Measurements from ENCODE around the gene H2AZ2. TPM values are rescaled to one million over a fixed set of nuclear protein-coding genes. Genes with fewer than 3 reads are reported as not detected.
"Not testable (repeated sequence)": the region's sequence is repeated elsewhere in the genome, so short reads cannot be mapped to it uniquely, and the experiment has no call there.

Gene H2AZ2
- total RNA-seq, 1 donor from 2014 or later, result 134 TPM

DNA sequence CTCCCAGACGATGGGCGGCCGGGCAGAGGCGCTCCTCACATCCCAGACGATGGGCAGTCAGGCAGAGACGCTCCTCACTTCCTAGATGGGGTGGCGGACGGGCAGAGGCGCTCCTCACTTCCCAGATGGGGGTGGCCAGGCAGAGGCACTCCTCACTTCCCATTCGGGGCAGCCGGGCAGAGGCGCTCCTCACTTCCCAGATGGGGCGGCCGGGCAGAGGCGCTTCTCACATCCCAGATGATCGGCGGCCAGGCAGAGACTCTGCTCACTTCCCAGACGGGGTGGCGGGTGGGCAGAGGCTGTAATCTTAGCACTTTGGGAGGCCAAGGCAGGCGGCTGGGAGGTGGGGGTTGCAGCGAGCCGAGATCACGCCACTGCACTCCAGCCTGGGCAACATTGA, 24.0 kb upstream of the H2AZ2 start:
- not testable (repeated sequence) for DNase-seq (ENCODE audit: extremely low read depth, low read depth, low spot score)

DNA sequence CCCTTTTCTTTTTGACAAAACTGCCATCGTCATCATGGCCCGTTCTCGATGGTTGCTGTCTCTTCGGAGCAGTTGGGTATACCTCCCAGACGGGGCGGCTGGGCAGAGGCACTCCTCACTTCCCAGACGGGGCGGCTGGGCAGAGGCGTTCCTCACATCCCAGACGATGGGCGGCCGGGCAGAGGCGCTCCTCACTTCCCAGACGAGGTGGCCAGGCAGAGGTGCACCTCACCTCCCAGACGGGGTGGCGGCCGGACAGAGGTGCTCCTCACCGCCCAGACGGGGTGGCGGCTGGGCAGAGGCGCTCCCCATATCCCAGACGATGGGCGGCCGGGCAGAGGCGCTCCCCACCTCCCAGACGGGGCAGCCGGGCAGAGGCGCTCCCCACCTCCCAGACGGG, 22.9 kb upstream of the H2AZ2 start:
- DNase-seq (ENCODE audit: extremely low read depth, low read depth, low spot score), result not testable (repeated sequence)

DNA sequence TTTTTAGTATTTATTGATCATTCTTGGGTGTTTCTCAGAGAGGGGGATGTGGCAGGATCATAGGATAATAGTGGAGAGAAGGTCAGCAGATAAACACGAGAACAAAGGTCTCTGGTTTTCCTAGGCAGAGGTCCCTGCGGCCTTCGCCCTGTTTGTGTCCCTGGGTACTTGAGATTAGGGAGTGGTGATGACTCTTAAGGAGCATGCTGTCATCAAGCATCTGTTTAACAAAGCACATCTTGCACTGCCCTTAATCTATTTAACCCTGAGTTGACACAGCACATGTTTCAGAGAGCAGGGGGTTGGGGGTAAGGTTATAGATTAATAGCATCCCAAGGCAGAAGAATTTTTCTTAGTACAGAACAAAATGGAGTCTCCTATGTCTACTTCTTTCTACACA, 22.4 kb upstream of the H2AZ2 start:
- DNase-seq (ENCODE audit: extremely low read depth, low read depth, low spot score), result not testable (repeated sequence)

DNA sequence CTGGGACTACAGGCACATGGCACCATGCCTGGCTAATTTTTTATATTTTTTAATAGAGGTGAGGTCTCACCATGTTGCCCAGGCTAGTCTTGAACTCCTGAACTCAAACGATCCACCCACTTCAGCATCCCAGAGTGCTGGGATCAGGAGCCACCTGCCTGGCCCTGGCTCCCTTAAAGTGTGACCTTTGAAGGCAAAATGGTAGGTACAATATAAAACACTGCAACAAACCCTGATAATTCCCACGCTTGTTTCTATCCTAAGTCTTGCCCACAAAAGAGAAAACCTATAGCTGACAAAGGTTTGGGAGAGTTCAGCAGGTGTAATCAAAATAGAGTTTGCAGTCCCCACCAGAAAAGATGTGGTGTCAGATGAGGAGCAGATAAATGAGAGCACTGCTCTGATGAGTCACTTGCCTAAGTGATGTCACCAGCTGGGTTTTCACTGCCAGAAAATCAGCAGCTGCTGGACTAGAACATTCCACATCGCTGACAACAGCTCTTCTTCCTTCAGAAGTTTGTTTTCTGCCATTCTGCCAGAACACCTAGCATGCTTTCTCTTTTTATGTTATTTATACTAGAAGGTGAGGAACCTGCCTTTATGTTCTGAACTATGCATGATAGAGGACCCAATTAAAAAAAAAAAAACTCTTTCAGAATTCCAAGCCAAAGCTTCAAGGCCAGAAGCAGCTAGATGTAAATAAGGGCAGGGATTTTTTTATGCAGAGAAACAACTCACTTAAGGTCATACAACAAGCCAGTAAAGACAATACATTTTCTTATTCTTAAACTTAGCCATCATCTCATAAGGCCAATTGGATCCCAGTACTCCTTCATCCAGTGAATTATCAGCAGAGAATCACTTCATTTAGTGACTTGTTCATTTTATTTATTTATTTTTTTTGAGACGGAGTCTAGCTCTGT, 19.4 kb upstream of the H2AZ2 start:
- DNase-seq (ENCODE audit: extremely low read depth, low read depth, low spot score), result no peak

DNA sequence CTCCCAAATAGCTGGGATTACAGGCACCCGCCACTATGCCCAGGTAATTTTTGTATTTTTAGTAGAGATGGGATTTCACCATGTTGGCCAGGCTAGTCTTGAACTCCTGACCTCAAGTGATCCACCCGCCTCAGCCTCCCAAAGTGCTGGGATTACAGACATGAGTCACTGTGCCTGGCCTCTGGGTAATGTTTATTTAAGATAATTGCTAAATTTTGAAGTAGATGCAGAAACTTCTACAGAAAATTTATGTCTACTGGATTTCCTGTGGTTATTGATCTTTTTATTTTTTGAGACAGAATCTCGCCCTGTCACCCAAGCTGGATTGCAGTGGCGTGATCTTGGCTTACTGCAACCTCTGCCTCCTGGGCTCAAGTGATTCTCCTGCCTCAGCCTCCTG, 14.1 kb upstream of the H2AZ2 start:
- not testable (repeated sequence) for DNase-seq (ENCODE audit: extremely low read depth, low read depth, low spot score)

DNA sequence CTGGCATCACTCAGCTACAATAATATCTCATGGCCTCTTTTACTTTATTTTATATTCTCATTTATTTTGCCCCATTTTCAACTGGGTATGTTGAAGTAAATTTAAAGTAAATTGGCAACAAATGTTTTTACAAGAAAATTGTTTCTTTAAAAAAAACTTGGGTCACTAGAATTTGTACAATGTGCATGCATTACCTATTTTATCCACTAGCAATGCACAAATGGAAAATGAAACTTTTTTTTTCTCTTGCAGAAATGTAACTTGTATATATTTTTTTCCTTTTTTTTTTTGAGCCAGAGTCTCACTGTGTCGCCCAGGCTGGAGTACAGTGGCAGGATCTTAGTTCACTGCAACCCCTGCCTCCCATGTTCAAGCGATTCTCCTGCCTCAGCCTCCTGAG, 10.3 kb upstream of the H2AZ2 start:
- DNase-seq (ENCODE audit: extremely low read depth, low read depth, low spot score), result no peak

DNA sequence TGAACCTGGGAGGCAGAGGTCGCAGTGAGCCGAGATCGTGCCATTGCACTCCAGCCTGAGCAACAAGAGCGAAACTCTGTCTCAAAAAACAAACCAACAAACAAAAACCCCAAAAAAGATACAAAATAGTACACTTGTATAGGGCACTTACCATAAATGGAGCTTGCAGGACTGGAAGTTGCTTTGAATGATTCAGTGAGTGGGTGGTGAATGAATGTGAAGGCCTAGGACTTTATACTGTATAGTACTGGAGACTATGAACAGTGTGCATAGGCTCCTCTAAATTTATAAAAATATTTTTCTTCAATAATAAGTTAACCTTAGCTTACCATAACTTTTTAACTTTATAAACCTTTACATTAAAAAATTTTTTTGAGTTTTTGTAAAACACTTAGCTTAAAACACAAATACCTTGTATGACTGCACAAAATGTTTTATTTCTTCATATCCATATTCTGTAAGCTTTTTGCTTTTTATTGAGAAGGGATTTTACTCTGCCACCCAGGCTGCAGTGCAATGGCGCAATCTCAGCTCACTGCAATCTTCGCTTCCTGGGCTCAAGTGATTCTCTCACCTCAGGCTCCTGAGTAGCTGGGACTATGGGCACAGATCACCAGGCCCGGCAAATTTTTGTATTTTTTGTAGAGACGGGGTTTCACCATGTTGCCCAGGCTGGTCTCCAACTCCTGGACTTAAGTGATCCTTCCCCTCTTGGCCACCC, 6.9 kb upstream of the H2AZ2 start:
- DNase-seq (ENCODE audit: extremely low read depth, low read depth, low spot score), result no peak

DNA sequence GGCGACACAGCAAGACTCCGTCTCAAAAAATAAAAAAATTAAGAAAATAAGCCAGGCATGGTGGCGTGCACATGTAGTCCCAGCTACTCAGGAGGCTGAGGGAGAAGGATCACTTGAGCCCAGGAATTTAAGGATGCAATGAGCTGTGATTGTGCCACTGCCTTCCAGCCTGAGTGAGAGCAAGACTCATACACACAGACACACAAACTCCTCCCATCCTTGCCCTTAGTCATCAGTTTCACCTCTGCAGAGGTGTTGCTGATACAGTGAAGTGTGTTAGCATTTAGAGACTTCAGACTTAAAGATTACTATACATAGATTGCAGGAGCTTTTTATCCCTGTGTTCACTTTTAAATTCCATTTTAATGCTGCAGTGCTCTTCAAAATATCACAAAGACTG, 5.5 kb upstream of the H2AZ2 start:
- DNase-seq (ENCODE audit: extremely low read depth, low read depth, low spot score), result no peak

DNA sequence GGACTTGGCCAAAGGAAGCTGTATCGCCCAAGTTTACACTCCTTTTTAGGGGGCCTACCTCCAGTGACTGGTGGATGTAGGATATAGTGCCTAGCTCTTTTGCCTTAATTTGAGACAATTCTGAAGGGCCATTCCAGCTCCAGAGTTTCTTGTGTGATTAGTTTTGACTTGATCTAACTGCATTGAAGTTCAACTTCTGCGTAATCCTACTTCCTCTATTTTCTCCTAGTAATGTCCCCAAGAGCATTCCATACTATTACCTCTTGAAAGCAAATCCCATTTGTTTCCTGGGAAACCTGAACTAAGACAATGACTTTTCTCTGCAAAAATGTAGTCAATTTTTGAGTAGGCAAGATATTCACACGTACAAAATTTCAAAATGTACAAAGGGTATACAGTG, 4.7 kb upstream of the H2AZ2 start:
- no peak for DNase-seq (ENCODE audit: extremely low read depth, low read depth, low spot score)

DNA sequence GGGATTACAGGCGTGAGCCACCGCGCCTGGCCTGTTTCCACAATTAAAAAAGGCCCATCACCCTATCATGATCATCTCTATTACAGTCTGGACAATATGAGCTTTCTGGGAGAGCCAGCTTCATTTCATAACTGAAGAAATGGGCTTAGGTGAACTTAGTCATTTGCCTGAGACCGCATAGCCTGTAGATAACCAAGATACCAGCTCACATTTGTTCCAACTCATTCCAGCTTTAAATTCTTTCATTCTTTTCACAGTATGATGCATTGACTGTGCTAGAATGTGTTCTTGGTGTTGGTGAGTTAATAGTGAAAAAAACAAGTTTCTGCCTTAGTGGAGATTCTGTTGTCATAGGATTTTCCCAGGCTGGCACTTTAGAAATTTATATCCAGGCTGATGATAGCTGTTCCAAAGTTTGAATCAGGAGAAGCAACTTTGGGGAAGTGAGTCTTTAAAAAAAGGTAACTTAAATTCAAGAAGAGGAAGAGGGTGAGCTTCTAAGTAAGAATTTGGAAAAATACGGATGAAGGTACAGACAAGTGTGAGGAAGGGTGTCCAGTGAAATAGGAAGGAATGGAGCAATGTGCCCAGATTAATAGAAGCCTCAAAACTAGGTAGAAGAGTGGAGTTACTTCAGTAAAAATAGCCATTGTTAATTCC, 2.1 kb upstream of the H2AZ2 start:
- DNase-seq (ENCODE audit: extremely low read depth, low read depth, low spot score), result no peak

DNA sequence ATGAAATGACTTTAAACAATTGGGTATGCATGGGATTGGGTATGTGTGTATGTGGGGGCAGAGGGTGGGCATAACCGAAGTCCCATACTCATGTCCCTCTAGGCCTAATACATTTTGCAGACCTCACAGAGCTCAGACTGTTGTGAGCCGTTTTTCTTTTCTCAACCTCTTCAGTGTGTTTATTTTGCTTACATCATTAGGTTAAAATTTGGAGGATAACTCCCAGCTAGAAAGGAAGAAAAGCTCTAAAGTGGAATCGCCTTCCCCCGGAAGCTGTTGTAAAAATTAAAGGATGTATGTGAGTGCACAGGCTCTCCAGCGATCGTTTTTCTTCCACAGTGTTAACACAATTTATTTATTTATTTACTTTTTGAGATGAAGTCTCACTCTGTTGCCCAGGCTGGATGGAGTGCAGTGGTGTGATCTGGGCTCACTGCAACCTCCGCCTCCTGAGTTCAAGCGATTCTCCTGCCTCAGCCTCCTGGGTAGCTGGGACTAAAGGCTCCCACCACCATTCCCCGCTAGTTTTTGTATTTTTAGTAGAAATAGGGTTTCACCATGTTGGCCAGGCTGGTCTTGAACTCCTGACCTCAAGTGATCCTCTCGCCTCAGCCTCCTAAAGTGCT, 1.5 kb upstream of the H2AZ2 start:
- no peak for DNase-seq (ENCODE audit: extremely low read depth, low read depth, low spot score)

DNA sequence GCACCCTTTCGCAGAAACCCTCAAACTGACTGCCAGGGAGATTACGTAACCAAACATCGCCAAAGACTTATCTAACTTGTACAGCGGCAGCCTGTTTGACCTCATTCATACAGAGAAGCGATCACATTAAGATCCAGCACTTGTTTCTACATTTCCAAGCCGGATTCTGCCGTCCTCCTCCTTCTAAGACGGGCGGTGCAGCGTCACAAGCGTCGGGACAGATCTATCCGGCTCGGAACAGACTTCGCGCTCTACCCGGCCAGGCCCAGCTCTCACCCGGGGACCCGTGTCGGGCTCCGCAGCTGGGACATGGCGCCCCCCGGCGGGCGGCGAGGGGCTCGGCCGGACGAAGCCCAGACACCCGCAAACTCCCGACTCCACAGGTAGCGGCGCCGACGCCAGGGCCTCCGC, 373 bp downstream of the H2AZ2 start:
- DNase-seq (ENCODE audit: extremely low read depth, low read depth, low spot score), result no peak

DNA sequence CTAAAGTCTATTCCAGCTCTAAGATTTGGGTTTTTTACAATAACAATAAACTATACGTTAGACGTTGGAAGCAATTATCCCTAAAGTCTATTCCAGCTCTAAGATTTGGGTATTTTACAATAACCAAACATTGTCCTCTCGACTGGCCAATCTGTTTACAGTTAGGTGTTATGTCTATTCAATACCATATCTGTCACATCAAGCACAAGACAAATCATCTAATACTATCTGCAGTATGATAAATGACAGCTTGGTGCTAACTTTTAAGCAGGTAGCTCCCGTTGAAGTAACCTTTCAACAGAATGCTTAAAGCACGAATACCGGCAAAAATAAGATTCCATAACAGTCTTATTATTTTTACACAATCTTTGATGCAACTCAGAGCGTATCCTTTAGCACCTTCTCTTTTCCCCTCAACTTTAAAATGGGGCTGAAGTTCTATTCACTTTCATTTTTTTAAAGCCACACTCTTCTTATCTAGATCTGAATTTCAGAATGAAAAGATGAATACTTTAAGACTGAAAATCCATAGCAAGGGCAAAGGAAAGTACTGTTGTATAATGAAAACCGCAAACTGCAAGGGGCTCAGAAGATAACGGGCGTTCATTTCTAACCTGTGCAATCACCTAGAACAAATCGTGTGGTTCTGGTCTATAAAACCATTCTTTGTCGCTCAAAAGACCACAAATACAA, 925 bp downstream of the H2AZ2 start:
- DNase-seq (ENCODE audit: extremely low read depth, low read depth, low spot score), result no peak

DNA sequence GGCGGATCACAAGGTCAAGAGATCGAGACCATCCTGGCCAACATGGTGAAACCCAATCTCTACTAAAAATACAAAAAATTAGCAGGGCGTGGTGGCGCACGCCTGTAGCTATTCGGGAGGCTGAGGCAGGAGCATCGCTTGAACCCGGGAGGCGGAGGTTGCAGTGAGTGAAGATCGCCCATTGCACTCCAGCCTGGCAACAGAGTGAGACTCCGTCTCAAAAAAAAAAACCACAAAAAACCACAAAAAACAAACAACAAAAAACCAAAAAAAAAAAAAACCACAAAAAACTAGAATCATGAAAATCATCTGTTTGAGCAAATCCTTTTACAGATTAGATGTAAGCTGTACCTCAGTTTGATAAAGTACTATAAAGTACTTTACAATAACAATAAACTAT, 1.5 kb downstream of the H2AZ2 start:
- DNase-seq (ENCODE audit: extremely low read depth, low read depth, low spot score), result not testable (repeated sequence)

DNA sequence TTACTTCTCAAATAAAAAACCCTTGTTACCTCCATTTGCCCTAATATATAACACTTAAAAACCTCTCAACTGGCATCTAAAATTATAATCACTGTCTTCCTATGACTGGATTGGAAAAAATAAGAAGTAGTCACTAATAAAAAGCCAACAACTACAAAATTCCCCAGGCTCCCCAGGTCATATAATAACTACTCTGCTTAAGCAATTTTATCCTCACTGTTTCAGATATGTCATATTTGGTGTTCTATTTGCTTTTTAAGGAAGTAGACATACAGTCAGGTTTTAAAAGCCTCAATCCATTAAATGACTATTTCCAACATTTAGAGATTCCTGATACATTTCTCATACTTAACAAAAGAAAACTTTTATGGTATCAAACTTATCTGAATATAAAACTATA, 2.4 kb downstream of the H2AZ2 start:
- DNase-seq (ENCODE audit: extremely low read depth, low read depth, low spot score), result no peak

DNA sequence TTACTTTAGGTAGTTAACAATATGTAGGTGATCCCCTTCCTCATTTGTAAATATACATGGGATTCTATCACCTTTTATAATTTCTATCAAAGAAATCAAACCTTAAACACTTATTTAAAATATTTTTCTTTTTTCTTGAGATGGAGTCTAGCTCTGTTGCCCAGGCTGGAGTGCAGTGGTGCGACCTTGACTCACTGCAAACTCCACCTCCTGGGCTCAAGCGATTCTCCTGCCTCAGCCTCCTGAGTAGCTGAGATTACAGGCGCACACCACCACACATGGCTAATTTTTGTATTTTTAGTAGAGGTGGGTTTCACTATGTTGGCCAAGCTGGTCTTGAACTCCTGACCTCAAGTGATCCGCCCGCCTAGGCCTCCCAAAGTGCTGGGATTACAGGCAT, 4.4 kb downstream of the H2AZ2 start:
- not testable (repeated sequence) for DNase-seq (ENCODE audit: extremely low read depth, low read depth, low spot score)

DNA sequence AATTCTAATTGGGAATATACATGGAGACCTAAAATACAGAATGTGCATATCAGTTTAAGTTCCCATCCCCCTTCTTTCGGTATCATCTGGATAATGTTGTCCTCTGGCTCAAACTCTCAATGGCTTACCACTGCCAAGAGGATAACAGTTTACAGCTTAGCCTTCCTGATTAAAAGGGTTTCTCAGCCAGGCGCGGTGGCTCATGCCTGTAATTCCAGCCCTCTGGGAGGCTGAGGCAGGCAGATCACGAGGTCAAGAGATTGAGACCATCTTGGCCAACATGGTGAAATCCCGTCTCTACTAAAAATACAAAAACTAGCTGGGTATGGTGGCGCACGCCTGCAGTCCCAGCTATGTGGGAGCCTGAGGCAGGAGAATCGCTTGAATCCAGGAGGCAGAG, 5.2 kb downstream of the H2AZ2 start:
- not testable (repeated sequence) for DNase-seq (ENCODE audit: extremely low read depth, low read depth, low spot score)

DNA sequence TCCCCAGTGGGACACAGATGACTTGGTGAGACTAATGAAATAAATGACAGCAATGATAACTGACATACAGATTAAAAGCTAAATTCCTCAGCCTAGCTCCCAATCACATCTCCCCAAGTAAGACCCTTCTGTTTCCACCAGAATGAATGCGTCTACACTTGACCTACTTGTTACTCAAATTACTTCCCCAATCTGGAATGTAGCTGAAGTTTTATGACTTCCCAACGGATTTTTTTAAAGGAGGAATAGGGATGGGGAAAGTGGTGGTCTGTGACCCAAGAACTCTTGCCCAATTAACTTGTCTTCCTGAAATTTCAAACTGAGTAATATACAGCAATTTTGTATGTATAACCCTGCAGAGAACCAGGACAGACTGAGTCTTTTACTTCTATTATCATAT, 9.1 kb downstream of the H2AZ2 start:
- DNase-seq (ENCODE audit: extremely low read depth, low read depth, low spot score), result no peak

DNA sequence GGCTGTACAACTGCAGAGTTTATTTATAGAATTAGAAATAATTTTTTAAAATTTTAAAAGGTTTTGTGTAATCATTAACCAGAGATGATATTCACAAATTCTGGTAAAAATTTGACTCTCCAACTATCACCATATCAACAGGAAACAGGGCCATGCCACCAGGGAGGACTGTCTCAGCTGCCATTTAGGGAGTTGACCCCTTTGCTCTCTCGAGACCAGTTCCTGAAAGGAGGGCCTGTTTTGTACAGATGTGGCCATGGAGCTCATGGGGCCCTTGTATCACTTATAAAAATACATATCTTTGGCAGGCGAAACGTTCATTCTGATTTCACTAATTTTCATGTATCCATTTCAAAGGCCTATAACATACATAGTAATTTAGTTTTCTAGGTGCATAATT, 20.3 kb downstream of the H2AZ2 start:
- no peak for DNase-seq (ENCODE audit: extremely low read depth, low read depth, low spot score)

DNA sequence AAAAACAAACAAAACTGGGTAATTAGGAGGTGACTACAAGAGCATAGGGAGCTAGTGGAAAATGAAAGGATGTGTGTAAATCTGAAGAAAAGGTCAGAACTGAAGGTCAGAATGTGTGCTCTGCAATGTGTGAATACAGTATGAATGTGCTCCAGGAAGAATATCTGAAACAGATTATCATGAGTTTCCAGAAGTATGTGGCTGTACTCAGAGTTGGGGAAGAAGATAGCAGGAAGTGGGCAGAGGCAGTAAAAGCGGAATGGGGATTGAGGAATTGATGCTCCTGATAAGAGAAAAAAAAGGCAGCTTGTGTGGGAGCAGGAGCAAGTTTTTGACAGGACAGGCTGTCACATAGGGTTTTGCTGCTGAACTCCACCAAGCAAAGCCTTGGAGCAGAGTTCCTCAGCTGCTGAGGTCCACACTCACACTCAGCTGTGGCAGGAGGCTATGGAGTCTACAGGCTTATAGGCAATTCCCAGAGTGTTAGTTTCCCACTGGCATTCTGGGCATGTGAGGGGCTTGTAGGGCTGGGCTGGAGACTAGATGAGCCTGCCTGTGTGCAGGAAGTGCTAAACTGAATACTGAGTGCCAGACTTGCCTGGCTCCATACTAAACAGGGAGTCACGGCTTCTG, 22.9 kb downstream of the H2AZ2 start:
- no peak for DNase-seq (ENCODE audit: extremely low read depth, low read depth, low spot score)
